Activated CD4-positive, alpha-beta T cell treated with anti-CD3 and anti-CD28 coated beads, Interleukin-2, amount 50 U/mL, for 16 hours (primary cell): ENCODE measurements around the gene ATP2A1.

Experiments used
- DNase-seq: peaks from one replicate; pipeline ENCODE4 v3.0.0-alpha.2; 2020

Gene ATP2A1

GRCh38 chr16:28878083-28878926 is at the start of gene ATP2A1:
Gene ATP2A1 (plus strand): TSS chr16:28878488. CDS start chr16:28878672, 184 bp downstream.
- DNase-seq: no peak

- no peak for DNase-seq
Measured at GRCh38 chr16:28829747-28830146, 48.5 kb upstream of the ATP2A1 start.

GRCh38 chr16:28830531-28830930 is 47.8 kb upstream of the ATP2A1 start:
- no peak for DNase-seq

GRCh38 chr16:28834349-28834748 is 43.9 kb upstream of the ATP2A1 start:
- DNase-seq: no peak

GRCh38 chr16:28834873-28835863 is 43.1 kb upstream of the ATP2A1 start:
- DNase-seq: no peak

- DNase-seq: no peak
Measured at GRCh38 chr16:28835864-28836760, 42.2 kb upstream of the ATP2A1 start.

- DNase-seq: no peak
Measured at GRCh38 chr16:28836761-28837064, 41.6 kb upstream of the ATP2A1 start.

- no peak for DNase-seq
Measured at GRCh38 chr16:28837672-28838557, 40.4 kb upstream of the ATP2A1 start.

- no peak for DNase-seq
Measured at GRCh38 chr16:28838558-28838918, 39.8 kb upstream of the ATP2A1 start.

- no peak for DNase-seq
Measured at GRCh38 chr16:28839004-28839639, 39.2 kb upstream of the ATP2A1 start.

- DNase-seq: no peak
Measured at GRCh38 chr16:28839899-28840298, 38.4 kb upstream of the ATP2A1 start.

GRCh38 chr16:28842696-28843095 is 35.6 kb upstream of the ATP2A1 start:
- no peak for DNase-seq

- no peak for DNase-seq
Measured at GRCh38 chr16:28843766-28844165, 34.5 kb upstream of the ATP2A1 start.

- DNase-seq: no peak
Measured at GRCh38 chr16:28844226-28844885, 33.9 kb upstream of the ATP2A1 start.

GRCh38 chr16:28845293-28845692 is 33.0 kb upstream of the ATP2A1 start:
- peak; percentile 61 for DNase-seq

- no peak for DNase-seq
Measured at GRCh38 chr16:28845761-28846079, 32.6 kb upstream of the ATP2A1 start.

GRCh38 chr16:28846080-28846932 is 32.0 kb upstream of the ATP2A1 start, which contains the start of gene TUFM:
Gene TUFM (minus strand): TSS chr16:28846348. CDS start chr16:28846269, 79 bp downstream.
- DNase-seq: peak; percentile 99

GRCh38 chr16:28846933-28847273 is 31.4 kb upstream of the ATP2A1 start:
- no peak for DNase-seq

- no peak for DNase-seq
Measured at GRCh38 chr16:28858421-28858820, 19.9 kb upstream of the ATP2A1 start.

- DNase-seq: no peak
Measured at GRCh38 chr16:28859326-28859725, 19.0 kb upstream of the ATP2A1 start.
